SK-N-MC (cell line): ENCODE results near the gene CLCF1.

ENCODE experiments used
- EZH2 ChIP-seq: fragments of 200-600 bp; sonication (generic); IDR thresholded peaks from one replicate; pipeline ENCODE4 v1.6.1; 2017; ENCODE audit warnings: antibody characterized with exemption
- POLR2AphosphoS5 ChIP-seq: IDR thresholded peaks from 2 replicates; pipeline ENCODE4 v1.6.1; 2012; ENCODE audit warnings: mild to moderate bottlenecking, low read depth, low read length, borderline replicate concordance

GRCh38 chr11:67372321-67372992 is 941 bp downstream of the CLCF1 start:
- TF ChIP-seq EZH2, result no peak
- TF ChIP-seq POLR2AphosphoS5, result no peak
